HG03139 (cell line): ENCODE measurements around the gene MFSD6.
"Not testable (repeated sequence)": the region's sequence is repeated elsewhere in the genome, so short reads cannot be mapped to it uniquely, and the experiment has no call there.

Experiments
- ATAC-seq: cut with Tn5 transposase; IDR thresholded peaks from one replicate; pipeline ENCODE4 v1.9.1; 2021; ENCODE audit not compliant: unreplicated experiment

MFSD6 gene

GRCh38 chr2:190405070-190405469, 3.1 kb upstream of the MFSD6 start:
- ATAC-seq, result no peak

- no peak for ATAC-seq
Observed at GRCh38 chr2:190405995-190406394, 2.2 kb upstream of the MFSD6 start.

GRCh38 chr2:190406805-190407204, 1.4 kb upstream of the MFSD6 start:
- no peak for ATAC-seq

- ATAC-seq, result no peak
Observed at GRCh38 chr2:190407246-190407661, 901 bp upstream of the MFSD6 start.

- ATAC-seq, result peak; percentile 63
Observed at GRCh38 chr2:190408538-190409271, 550 bp downstream of the MFSD6 start.

- no peak for ATAC-seq
Observed at GRCh38 chr2:190409616-190410015, 1.5 kb downstream of the MFSD6 start.

GRCh38 chr2:190410166-190410565, 2.0 kb downstream of the MFSD6 start:
- ATAC-seq, result no peak

- no peak for ATAC-seq
Observed at GRCh38 chr2:190412966-190413365, 4.8 kb downstream of the MFSD6 start.

GRCh38 chr2:190413421-190413820, 5.3 kb downstream of the MFSD6 start:
- no peak for ATAC-seq

- no peak for ATAC-seq
Observed at GRCh38 chr2:190415251-190415650, 7.1 kb downstream of the MFSD6 start.

GRCh38 chr2:190415794-190416775, 7.9 kb downstream of the MFSD6 start:
- peak; percentile 48 for ATAC-seq

- no peak for ATAC-seq
Observed at GRCh38 chr2:190417045-190417842, 9.1 kb downstream of the MFSD6 start.

- ATAC-seq, result no peak
Observed at GRCh38 chr2:190418727-190419126, 10.6 kb downstream of the MFSD6 start.

- no peak for ATAC-seq
Observed at GRCh38 chr2:190420801-190421200, 12.6 kb downstream of the MFSD6 start.

GRCh38 chr2:190425221-190425866, 17.2 kb downstream of the MFSD6 start:
- no peak for ATAC-seq

GRCh38 chr2:190425883-190426658, 17.9 kb downstream of the MFSD6 start:
- no peak for ATAC-seq

- not testable (repeated sequence) for ATAC-seq
Observed at GRCh38 chr2:190430866-190431265, 22.7 kb downstream of the MFSD6 start.

GRCh38 chr2:190431907-190432306, 23.8 kb downstream of the MFSD6 start:
- ATAC-seq, result no peak

- ATAC-seq, result no peak
Observed at GRCh38 chr2:190432567-190433231, 24.5 kb downstream of the MFSD6 start.
